Measurements from ENCODE around the gene ANO2. TPM values are rescaled to one million over a fixed set of nuclear protein-coding genes. Genes with fewer than 3 reads are reported as not detected.

The ANO2 gene
- total and polyA plus RNA-seq, 4 donors: 0.03 to 0.25 (median 0.15) TPM

DNA sequence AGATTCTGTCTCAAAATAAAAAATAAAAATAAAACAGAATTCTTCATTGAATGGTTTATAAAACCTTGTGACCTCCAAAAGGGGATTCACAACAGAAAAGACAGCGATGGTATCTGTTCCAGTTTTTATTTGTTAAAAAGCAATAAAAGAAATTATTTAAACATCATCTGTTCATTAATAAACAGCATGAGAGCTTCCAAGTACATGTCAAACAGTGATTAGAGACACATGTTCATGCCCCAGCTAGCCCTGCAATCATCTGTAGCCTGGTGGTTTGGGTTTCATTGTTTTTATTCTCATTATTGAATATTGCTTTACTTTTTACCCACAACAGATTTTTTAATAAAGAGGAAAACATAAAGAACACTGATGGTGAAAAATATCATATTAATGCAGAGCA is 173.3 kb downstream of the ANO2 start:
- Histone ChIP-seq H3K9me3 (ENCODE audit: control insufficient read depth in 4 of 4, low read length in 3 of 4) (peaks cover 0 to 4% (median under 1%) of the 10 kb centered on the region in 4 donors), H3K4me3 (ENCODE audit: low read depth in 1 of 3, low read length in 3 of 3) (no peak overlapping the region), H3K27ac (ENCODE audit: low read depth in 1 of 2, low read length in 2 of 2) (no peak overlapping the region), H3K27me3 (ENCODE audit: control insufficient read depth in 4 of 4, insufficient read depth in 4 of 4, low read length in 3 of 4) (peaks cover 0 to 15% (median 0%) of the 10 kb centered on the region in 4 donors), H3K9ac (ENCODE audit: low read depth in 1 of 2, low read length in 2 of 2) (no peak overlapping the region), H3K4me1 (ENCODE audit: control insufficient read depth in 4 of 4, insufficient read depth in 4 of 4, low read length in 3 of 4) (no peaks in the 10 kb centered on the region), H3K36me3 (ENCODE audit: control insufficient read depth in 4 of 4, insufficient read depth in 3 of 4, low read depth in 1 of 4, low read length in 3 of 4) (no peaks in the 10 kb centered on the region)
- TF ChIP-seq YY1 (IDR thresholded peaks at IDR 0.05) (no peak), FOXA1 (IDR thresholded peaks at IDR 0.05) (no peak), HNF4G (IDR thresholded peaks at IDR 0.05) (no peak), FOXA2 (IDR thresholded peaks at IDR 0.05) (no peak), NR2F2 (IDR thresholded peaks at IDR 0.05) (no peak), EGR1 (IDR thresholded peaks at IDR 0.05; ENCODE audit: low read depth in 2 of 2) (no peak), JUND (IDR thresholded peaks at IDR 0.05) (no peak)
- TF ChIP-seq, protein P1, sequence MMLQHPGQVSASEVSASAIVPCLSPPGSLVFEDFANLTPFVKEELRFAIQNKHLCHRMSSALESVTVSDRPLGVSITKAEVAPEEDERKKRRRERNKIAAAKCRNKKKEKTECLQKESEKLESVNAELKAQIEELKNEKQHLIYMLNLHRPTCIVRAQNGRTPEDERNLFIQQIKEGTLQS (IDR thresholded peaks at IDR 0.05): no peak
- no peak for DNase-seq (ENCODE audit: low spot score)
- WGBS: 82% methylated on average over 1 of the region's 1 CpG

DNA sequence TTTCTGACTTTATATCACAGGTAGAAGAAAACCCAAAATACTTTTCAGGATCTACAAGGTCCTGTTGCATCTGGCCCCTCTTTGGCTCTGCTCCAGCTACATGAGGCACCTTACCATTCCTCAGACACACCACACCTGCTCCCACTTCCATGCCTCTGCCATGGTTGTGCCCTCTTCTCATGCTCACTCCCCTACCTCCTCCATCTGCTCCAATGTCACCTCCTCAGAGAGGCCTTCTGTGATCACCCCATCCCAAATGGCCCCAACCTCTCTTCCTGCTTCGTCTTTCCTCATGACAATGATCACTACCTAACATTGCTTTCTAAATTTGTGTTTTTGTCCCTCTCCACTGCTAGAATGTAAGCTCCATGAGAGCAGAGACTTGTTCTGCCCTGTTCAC is 174.3 kb downstream of the ANO2 start:
- no peaks in the 10 kb centered on the region for H3K4me1 ChIP-seq (ENCODE audit: control insufficient read depth in 4 of 4, insufficient read depth in 4 of 4, low read length in 3 of 4)
- no peak for DNase-seq (ENCODE audit: low spot score)
- no peak overlapping the region for H3K9ac ChIP-seq (ENCODE audit: low read depth in 1 of 2, low read length in 2 of 2)
- H3K9me3 ChIP-seq (ENCODE audit: control insufficient read depth in 4 of 4, low read length in 3 of 4): peaks cover 0 to 3% (median 0%) of the 10 kb centered on the region in 4 donors
- peaks cover 0 to 8% (median 0%) of the 10 kb centered on the region in 4 donors for H3K27me3 ChIP-seq (ENCODE audit: control insufficient read depth in 4 of 4, insufficient read depth in 4 of 4, low read length in 3 of 4)
- H3K4me3 ChIP-seq (ENCODE audit: low read depth in 1 of 3, low read length in 3 of 3): no peak overlapping the region
- no peak for TF ChIP-seq FOXA1 (IDR thresholded peaks at IDR 0.05)
- TF ChIP-seq SP1 (IDR thresholded peaks at IDR 0.05): no peak
- no peak for TF ChIP-seq RAD21 (IDR thresholded peaks at IDR 0.05)
- no peak for TF ChIP-seq HNF4A (conservative IDR thresholded peaks at IDR 0.05)
- TF ChIP-seq, protein P1 (IDR thresholded peaks at IDR 0.05): no peak
- TF ChIP-seq YY1 (IDR thresholded peaks at IDR 0.05): no peak
- TF ChIP-seq HNF4G (IDR thresholded peaks at IDR 0.05): no peak
- TF ChIP-seq, protein P2, sequence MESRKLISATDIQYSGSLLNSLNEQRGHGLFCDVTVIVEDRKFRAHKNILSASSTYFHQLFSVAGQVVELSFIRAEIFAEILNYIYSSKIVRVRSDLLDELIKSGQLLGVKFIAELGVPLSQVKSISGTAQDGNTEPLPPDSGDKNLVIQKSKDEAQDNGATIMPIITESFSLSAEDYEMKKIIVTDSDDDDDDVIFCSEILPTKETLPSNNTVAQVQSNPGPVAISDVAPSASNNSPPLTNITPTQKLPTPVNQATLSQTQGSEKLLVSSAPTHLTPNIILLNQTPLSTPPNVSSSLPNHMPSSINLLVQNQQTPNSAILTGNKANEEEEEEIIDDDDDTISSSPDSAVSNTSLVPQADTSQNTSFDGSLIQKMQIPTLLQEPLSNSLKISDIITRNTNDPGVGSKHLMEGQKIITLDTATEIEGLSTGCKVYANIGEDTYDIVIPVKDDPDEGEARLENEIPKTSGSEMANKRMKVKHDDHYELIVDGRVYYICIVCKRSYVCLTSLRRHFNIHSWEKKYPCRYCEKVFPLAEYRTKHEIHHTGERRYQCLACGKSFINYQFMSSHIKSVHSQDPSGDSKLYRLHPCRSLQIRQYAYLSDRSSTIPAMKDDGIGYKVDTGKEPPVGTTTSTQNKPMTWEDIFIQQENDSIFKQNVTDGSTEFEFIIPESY (IDR thresholded peaks at IDR 0.05): no peak
- no peak for TF ChIP-seq GABPA (IDR thresholded peaks at IDR 0.05 in 1 of 2, conservative IDR thresholded peaks at IDR 0.05 in 1 of 2)
- TF ChIP-seq NR2F2 (IDR thresholded peaks at IDR 0.05): no peak
- TF ChIP-seq JUND (IDR thresholded peaks at IDR 0.05): no peak
- TF ChIP-seq FOXA2 (IDR thresholded peaks at IDR 0.05): no peak
- no peak for TF ChIP-seq TAF1 (conservative IDR thresholded peaks at IDR 0.05)
- TF ChIP-seq EGR1 (IDR thresholded peaks at IDR 0.05; ENCODE audit: low read depth in 2 of 2): no peak
- TF ChIP-seq, protein P3, sequence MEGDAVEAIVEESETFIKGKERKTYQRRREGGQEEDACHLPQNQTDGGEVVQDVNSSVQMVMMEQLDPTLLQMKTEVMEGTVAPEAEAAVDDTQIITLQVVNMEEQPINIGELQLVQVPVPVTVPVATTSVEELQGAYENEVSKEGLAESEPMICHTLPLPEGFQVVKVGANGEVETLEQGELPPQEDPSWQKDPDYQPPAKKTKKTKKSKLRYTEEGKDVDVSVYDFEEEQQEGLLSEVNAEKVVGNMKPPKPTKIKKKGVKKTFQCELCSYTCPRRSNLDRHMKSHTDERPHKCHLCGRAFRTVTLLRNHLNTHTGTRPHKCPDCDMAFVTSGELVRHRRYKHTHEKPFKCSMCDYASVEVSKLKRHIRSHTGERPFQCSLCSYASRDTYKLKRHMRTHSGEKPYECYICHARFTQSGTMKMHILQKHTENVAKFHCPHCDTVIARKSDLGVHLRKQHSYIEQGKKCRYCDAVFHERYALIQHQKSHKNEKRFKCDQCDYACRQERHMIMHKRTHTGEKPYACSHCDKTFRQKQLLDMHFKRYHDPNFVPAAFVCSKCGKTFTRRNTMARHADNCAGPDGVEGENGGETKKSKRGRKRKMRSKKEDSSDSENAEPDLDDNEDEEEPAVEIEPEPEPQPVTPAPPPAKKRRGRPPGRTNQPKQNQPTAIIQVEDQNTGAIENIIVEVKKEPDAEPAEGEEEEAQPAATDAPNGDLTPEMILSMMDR (IDR thresholded peaks at IDR 0.05; ENCODE audit: low read depth, low read length, missing input control): no peak
- no peak overlapping the region for H3K27ac ChIP-seq (ENCODE audit: low read depth in 1 of 2, low read length in 2 of 2)
- H3K36me3 ChIP-seq (ENCODE audit: control insufficient read depth in 4 of 4, insufficient read depth in 3 of 4, low read depth in 1 of 4, low read length in 3 of 4): no peaks in the 10 kb centered on the region
- 83% methylated on average over 1 of the region's 1 CpG for WGBS

Data from liver (tissue), 9 donors.